Measurements from ENCODE around the gene PCDH15.

The PCDH15 gene

DNA sequence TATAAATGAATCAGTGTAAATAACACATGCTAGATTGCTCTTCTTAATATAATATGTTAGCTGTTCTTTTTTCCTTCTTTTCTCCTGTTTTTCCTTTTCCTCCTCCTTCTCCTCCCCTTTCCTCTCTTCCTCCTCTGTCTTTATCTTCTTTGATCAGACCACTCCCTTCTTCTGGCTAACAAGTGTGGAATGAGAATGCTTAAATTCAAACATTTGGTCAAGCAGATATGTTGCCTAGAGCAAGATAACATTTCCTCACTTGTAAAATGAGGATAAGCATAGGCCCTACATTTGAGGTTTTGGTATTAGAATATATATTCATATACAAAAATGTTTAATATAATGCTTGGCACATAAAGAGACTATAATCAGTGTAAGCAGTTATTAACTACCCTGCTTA is 299.1 kb downstream of the PCDH15 start:
- Histone ChIP-seq H3F3A (ENCODE audit: low read depth) (no peaks in the 10 kb centered on the region), H3K36me3 (ENCODE audit: insufficient read depth, low read length) (no peaks in the 10 kb centered on the region), H3K27me3 (ENCODE audit: insufficient read depth, low read length, poor library complexity, severe bottlenecking) (no peaks in the 10 kb centered on the region), H3K79me2 (ENCODE audit: insufficient read depth, low read length) (no peaks in the 10 kb centered on the region), H3K9me3 (ENCODE audit: insufficient read depth, low read depth, low read length) (no peaks in the 10 kb centered on the region), H4K20me1 (ENCODE audit: insufficient read depth, low read length, poor library complexity, severe bottlenecking) (no peaks in the 10 kb centered on the region), H3K9me2 (replicated peaks; ENCODE audit: low read depth, low read length) (no peaks in the 10 kb centered on the region), H2AFZ (ENCODE audit: low read length) (no peak overlapping the region), H3K4me1 (ENCODE audit: insufficient read depth, low read length, poor library complexity, severe bottlenecking) (no peaks in the 10 kb centered on the region), H3K9ac (ENCODE audit: low read depth, low read length, poor library complexity, severe bottlenecking) (no peak overlapping the region), H3K4me2 (ENCODE audit: low read depth, low read length, poor library complexity, severe bottlenecking) (no peak overlapping the region), H3K4me3 (ENCODE audit: low read length, poor library complexity, severe bottlenecking) (no peak overlapping the region)
- TF ChIP-seq, protein P1, sequence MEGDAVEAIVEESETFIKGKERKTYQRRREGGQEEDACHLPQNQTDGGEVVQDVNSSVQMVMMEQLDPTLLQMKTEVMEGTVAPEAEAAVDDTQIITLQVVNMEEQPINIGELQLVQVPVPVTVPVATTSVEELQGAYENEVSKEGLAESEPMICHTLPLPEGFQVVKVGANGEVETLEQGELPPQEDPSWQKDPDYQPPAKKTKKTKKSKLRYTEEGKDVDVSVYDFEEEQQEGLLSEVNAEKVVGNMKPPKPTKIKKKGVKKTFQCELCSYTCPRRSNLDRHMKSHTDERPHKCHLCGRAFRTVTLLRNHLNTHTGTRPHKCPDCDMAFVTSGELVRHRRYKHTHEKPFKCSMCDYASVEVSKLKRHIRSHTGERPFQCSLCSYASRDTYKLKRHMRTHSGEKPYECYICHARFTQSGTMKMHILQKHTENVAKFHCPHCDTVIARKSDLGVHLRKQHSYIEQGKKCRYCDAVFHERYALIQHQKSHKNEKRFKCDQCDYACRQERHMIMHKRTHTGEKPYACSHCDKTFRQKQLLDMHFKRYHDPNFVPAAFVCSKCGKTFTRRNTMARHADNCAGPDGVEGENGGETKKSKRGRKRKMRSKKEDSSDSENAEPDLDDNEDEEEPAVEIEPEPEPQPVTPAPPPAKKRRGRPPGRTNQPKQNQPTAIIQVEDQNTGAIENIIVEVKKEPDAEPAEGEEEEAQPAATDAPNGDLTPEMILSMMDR (conservative IDR thresholded peaks at IDR 0.05; ENCODE audit: low read length): no peak

DNA sequence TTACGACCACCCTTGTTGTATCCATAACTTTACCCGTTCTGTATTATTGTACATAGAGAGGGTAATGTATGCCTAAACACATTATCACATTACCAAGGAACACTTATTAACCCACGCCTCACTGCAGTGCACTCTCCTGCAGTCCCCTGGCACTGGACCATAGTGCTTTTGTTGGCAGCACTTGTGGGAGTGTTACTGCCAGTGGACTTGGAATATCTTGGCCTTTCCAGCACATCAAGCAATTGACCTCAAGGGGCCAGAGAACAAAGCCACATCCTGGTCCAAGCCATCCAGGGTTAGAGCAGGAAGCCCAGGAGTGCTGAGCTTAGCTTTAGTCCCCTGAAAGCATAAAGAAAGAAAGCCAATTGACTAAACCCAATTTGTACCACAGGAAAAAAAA is 304.2 kb downstream of the PCDH15 start:
- H3K9ac ChIP-seq (ENCODE audit: low read depth, low read length, poor library complexity, severe bottlenecking): no peak overlapping the region

GRCh38 chr10:54487743-54488142 is 313.3 kb downstream of the PCDH15 start:
- no peaks in the 10 kb centered on the region for H3K9me2 ChIP-seq (replicated peaks; ENCODE audit: low read depth, low read length)
- H3K79me2 ChIP-seq (ENCODE audit: insufficient read depth, low read length): no peaks in the 10 kb centered on the region
- H2AFZ ChIP-seq (ENCODE audit: low read length): no peak overlapping the region
- H3F3A ChIP-seq (ENCODE audit: low read depth): no peaks in the 10 kb centered on the region
- H3K4me1 ChIP-seq (ENCODE audit: insufficient read depth, low read length, poor library complexity, severe bottlenecking): no peaks in the 10 kb centered on the region
- H3K9me3 ChIP-seq (ENCODE audit: insufficient read depth, low read depth, low read length): no peaks in the 10 kb centered on the region
- H3K36me3 ChIP-seq (ENCODE audit: insufficient read depth, low read length): no peaks in the 10 kb centered on the region
- H3K9ac ChIP-seq (ENCODE audit: low read depth, low read length, poor library complexity, severe bottlenecking): no peak overlapping the region
- no peaks in the 10 kb centered on the region for H4K20me1 ChIP-seq (ENCODE audit: insufficient read depth, low read length, poor library complexity, severe bottlenecking)
- H3K4me3 ChIP-seq (ENCODE audit: low read length, poor library complexity, severe bottlenecking): no peak overlapping the region
- H3K4me2 ChIP-seq (ENCODE audit: low read depth, low read length, poor library complexity, severe bottlenecking): no peak overlapping the region
- TF ChIP-seq, protein P1 (conservative IDR thresholded peaks at IDR 0.05; ENCODE audit: low read length): no peak
- TF ChIP-seq EZH2phosphoT487 (IDR thresholded peaks at IDR 0.05; ENCODE audit: borderline replicate concordance): no peak
- H3K27me3 ChIP-seq (ENCODE audit: insufficient read depth, low read length, poor library complexity, severe bottlenecking): no peaks in the 10 kb centered on the region

More for the DNA sequence above, 304.2 kb downstream of the PCDH15 start:
- Histone ChIP-seq H3K4me1 (ENCODE audit: insufficient read depth, low read length, poor library complexity, severe bottlenecking) (no peaks in the 10 kb centered on the region), H3K36me3 (ENCODE audit: insufficient read depth, low read length) (no peaks in the 10 kb centered on the region), H3K79me2 (ENCODE audit: insufficient read depth, low read length) (no peaks in the 10 kb centered on the region), H3F3A (ENCODE audit: low read depth) (no peaks in the 10 kb centered on the region), H3K4me3 (ENCODE audit: low read length, poor library complexity, severe bottlenecking) (no peak overlapping the region), H3K27me3 (ENCODE audit: insufficient read depth, low read length, poor library complexity, severe bottlenecking) (no peaks in the 10 kb centered on the region), H3K4me2 (ENCODE audit: low read depth, low read length, poor library complexity, severe bottlenecking) (no peak overlapping the region), H2AFZ (ENCODE audit: low read length) (no peak overlapping the region), H4K20me1 (ENCODE audit: insufficient read depth, low read length, poor library complexity, severe bottlenecking) (no peaks in the 10 kb centered on the region), H3K9me3 (ENCODE audit: insufficient read depth, low read depth, low read length) (no peaks in the 10 kb centered on the region), H3K9me2 (replicated peaks; ENCODE audit: low read depth, low read length) (no peaks in the 10 kb centered on the region)
- TF ChIP-seq, protein P1 (conservative IDR thresholded peaks at IDR 0.05; ENCODE audit: low read length): no peak
- TF ChIP-seq EZH2phosphoT487 (IDR thresholded peaks at IDR 0.05; ENCODE audit: borderline replicate concordance): no peak

All from Loucy (cell line).